ENCODE measurements around the gene SHANK3.

GRCh38 chr22:50626314-50626849, 46.2 kb upstream of the SHANK3 start:
- TF ChIP-seq CTCF (conservative IDR thresholded peaks at IDR 0.05; ENCODE audit: low read depth in 2 of 2) (no peak), CREB1 (CRISPR knock-in tag; IDR thresholded peaks at IDR 0.05; ENCODE audit: low read depth) (no peak), EZH2 (IDR thresholded peaks at IDR 0.05; ENCODE audit: low read depth, unreplicated experiment) (no peak), REST (IDR thresholded peaks at IDR 0.05; ENCODE audit: unreplicated experiment) (no peak), EZH2phosphoT487 (IDR thresholded peaks at IDR 0.05; ENCODE audit: unreplicated experiment) (no peak), ETS1 (IDR thresholded peaks at IDR 0.05) (no peak), NANOG (IDR thresholded peaks at IDR 0.05; ENCODE audit: borderline replicate concordance) (no peak), STAT1 (IDR thresholded peaks at IDR 0.05; ENCODE audit: unreplicated experiment) (no peak), POLR2AphosphoS5 (IDR thresholded peaks at IDR 0.05; ENCODE audit: low read depth) (no peak)
